ENCODE measurements around the gene NR2C1.

DNA sequence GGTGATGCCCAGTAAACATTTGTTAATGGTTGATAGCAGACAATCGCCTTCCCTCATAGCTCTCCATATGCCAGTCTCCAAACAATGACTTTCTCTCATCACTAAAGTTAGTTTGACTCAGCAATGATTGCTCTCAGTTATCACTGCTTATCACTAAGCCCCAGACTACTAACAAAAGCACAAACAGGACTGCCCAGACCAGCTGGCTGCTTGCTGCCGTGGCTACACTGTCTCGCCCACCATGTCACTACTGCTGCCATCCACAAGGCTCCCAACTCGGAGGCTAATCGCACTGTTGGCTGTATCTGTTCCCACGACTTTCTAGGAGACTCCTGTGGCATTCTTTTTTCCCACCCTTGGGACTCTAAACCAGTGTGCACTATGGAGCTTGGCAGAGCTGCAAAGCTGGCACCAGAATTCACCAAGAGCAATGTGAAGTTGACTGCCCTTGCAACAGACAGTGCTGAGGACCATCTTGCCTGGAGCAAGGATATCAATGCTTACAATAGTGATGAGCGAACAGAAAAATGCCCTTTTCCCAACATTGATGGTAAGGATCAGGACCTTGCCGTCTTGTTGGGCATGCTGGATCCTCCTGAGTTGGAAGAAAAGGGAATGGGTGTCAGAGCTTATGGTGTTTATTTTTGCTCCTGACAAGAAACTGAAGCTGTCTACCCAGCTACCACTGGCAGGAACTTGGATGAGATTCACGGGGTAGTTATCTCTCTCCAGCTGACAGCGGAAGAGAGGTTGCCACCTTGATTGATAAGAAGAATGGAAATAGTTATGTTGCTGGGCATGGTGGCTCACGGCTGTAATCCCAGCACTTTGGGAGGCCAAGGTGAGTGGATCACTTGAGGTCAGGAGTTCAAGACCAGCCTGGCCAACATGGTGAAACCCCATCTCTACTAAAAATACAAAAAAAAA is 27.1 kb upstream of the NR2C1 start:
- TF ChIP-seq POLR2A (IDR thresholded peaks at IDR 0.05) = no peak
- TF ChIP-seq, protein P1, sequence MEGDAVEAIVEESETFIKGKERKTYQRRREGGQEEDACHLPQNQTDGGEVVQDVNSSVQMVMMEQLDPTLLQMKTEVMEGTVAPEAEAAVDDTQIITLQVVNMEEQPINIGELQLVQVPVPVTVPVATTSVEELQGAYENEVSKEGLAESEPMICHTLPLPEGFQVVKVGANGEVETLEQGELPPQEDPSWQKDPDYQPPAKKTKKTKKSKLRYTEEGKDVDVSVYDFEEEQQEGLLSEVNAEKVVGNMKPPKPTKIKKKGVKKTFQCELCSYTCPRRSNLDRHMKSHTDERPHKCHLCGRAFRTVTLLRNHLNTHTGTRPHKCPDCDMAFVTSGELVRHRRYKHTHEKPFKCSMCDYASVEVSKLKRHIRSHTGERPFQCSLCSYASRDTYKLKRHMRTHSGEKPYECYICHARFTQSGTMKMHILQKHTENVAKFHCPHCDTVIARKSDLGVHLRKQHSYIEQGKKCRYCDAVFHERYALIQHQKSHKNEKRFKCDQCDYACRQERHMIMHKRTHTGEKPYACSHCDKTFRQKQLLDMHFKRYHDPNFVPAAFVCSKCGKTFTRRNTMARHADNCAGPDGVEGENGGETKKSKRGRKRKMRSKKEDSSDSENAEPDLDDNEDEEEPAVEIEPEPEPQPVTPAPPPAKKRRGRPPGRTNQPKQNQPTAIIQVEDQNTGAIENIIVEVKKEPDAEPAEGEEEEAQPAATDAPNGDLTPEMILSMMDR (IDR thresholded peaks at IDR 0.05) = no peak
